T-helper 1 cell treated with Interleukin-12 subunit alpha and Interleukin-12 subunit beta and Interleukin-4 antibody, amounts not matched to agents 30 μg/mL and 1 μg/mL, for 36 hours (primary cell): ENCODE measurements around the gene MEF2B.
"Not testable (repeated sequence)": the region's sequence is repeated elsewhere in the genome, so short reads cannot be mapped to it uniquely, and the experiment has no call there.

ENCODE experiments used
- H3K27ac Mint-ChIP-seq: one replicate; pipeline ENCODE4 v1.8.0; 2021; ENCODE audit warnings: mild to moderate bottlenecking, mixed read lengths
- H3K27me3 Mint-ChIP-seq: one replicate; pipeline ENCODE4 v1.8.0; 2021; ENCODE audit warnings: low read depth, mixed read lengths
- H3K36me3 Mint-ChIP-seq: one replicate; pipeline ENCODE4 v1.8.0; 2021; ENCODE audit warnings: low read depth, mixed read lengths
- H3K4me1 Mint-ChIP-seq: one replicate; pipeline ENCODE4 v1.8.0; 2021; ENCODE audit warnings: low read depth, mixed read lengths
- H3K4me3 Mint-ChIP-seq: one replicate; pipeline ENCODE4 v1.8.0; 2021; ENCODE audit warnings: mild to moderate bottlenecking, moderate library complexity, mixed read lengths
- H3K9me3 Mint-ChIP-seq: one replicate; pipeline ENCODE4 v1.8.0; 2021; ENCODE audit warnings: mixed read lengths

The MEF2B gene

GRCh38 chr19:19179548-19180441 is 9.7 kb upstream of the MEF2B start:
- H3K4me1 Mint-ChIP-seq, result no peaks in the 10 kb centered on the region
- H3K27ac Mint-ChIP-seq, result no peak overlapping the region
- no peak overlapping the region for H3K4me3 Mint-ChIP-seq
- H3K9me3 Mint-ChIP-seq, result no peaks in the 10 kb centered on the region
- H3K36me3 Mint-ChIP-seq, result peaks cover 17% of the 10 kb centered on the region
- no peaks in the 10 kb centered on the region for H3K27me3 Mint-ChIP-seq

GRCh38 chr19:19176950-19177349 is 6.9 kb upstream of the MEF2B start:
- no peak overlapping the region for H3K27ac Mint-ChIP-seq
- H3K4me3 Mint-ChIP-seq, result no peak overlapping the region
- H3K36me3 Mint-ChIP-seq, result peaks cover 11% of the 10 kb centered on the region
- no peaks in the 10 kb centered on the region for H3K9me3 Mint-ChIP-seq
- H3K27me3 Mint-ChIP-seq, result no peaks in the 10 kb centered on the region
- H3K4me1 Mint-ChIP-seq, result no peaks in the 10 kb centered on the region

GRCh38 chr19:19173243-19173642 is 3.2 kb upstream of the MEF2B start:
- not testable (repeated sequence) for H3K27me3 Mint-ChIP-seq, H3K9me3 Mint-ChIP-seq, H3K27ac Mint-ChIP-seq, H3K4me3 Mint-ChIP-seq, H3K36me3 Mint-ChIP-seq
- peaks cover 12% of the 10 kb centered on the region for H3K4me1 Mint-ChIP-seq

- Mint-ChIP-seq H3K4me1 (peaks cover 12% of the 10 kb centered on the region), H3K36me3 (peaks cover 4% of the 10 kb centered on the region), H3K27me3 (no peaks in the 10 kb centered on the region), H3K9me3 (no peaks in the 10 kb centered on the region), H3K4me3 (no peak overlapping the region), H3K27ac (peak overlapping the region; percentile 45)
These were observed 1.9 kb upstream of the MEF2B start for GRCh38 chr19:19171821-19172532.

- no peak overlapping the region for H3K4me3 Mint-ChIP-seq
- no peaks in the 10 kb centered on the region for H3K9me3 Mint-ChIP-seq
- no peak overlapping the region for H3K27ac Mint-ChIP-seq
- peaks cover 4% of the 10 kb centered on the region for H3K36me3 Mint-ChIP-seq
- no peaks in the 10 kb centered on the region for H3K27me3 Mint-ChIP-seq
- H3K4me1 Mint-ChIP-seq, result peaks cover 12% of the 10 kb centered on the region
These were observed 1.0 kb upstream of the MEF2B start for GRCh38 chr19:19170873-19171672.

- Mint-ChIP-seq H3K4me3 (peak overlapping the region; percentile 40), H3K27ac (no peak overlapping the region), H3K36me3 (peaks cover 4% of the 10 kb centered on the region), H3K27me3 (no peaks in the 10 kb centered on the region), H3K4me1 (peaks cover 12% of the 10 kb centered on the region), H3K9me3 (no peaks in the 10 kb centered on the region)
These were observed 619 bp downstream of the MEF2B start for GRCh38 chr19:19169236-19170052.

- Mint-ChIP-seq H3K4me1 (peaks cover 12% of the 10 kb centered on the region), H3K27ac (no peak overlapping the region), H3K4me3 (no peak overlapping the region), H3K9me3 (no peaks in the 10 kb centered on the region), H3K36me3 (peaks cover 4% of the 10 kb centered on the region), H3K27me3 (no peaks in the 10 kb centered on the region)
These were observed 2.5 kb downstream of the MEF2B start for GRCh38 chr19:19167612-19168011.

- Mint-ChIP-seq H3K9me3 (no peaks in the 10 kb centered on the region), H3K4me3 (no peak overlapping the region), H3K36me3 (peaks cover 4% of the 10 kb centered on the region), H3K4me1 (peaks cover 9% of the 10 kb centered on the region), H3K27me3 (no peaks in the 10 kb centered on the region), H3K27ac (peak overlapping the region; percentile 59)
These were observed 4.7 kb downstream of the MEF2B start for GRCh38 chr19:19165396-19165795.

GRCh38 chr19:19162495-19162894 is 7.6 kb downstream of the MEF2B start:
- no peaks in the 10 kb centered on the region for H3K9me3 Mint-ChIP-seq
- H3K27me3 Mint-ChIP-seq, result no peaks in the 10 kb centered on the region
- H3K4me3 Mint-ChIP-seq, result no peak overlapping the region
- no peak overlapping the region for H3K27ac Mint-ChIP-seq
- H3K36me3 Mint-ChIP-seq, result no peaks in the 10 kb centered on the region
- H3K4me1 Mint-ChIP-seq, result peaks cover 2% of the 10 kb centered on the region

- Mint-ChIP-seq H3K27ac (no peak overlapping the region), H3K4me1 (peaks cover 2% of the 10 kb centered on the region), H3K36me3 (peaks cover 7% of the 10 kb centered on the region), H3K9me3 (no peaks in the 10 kb centered on the region), H3K27me3 (no peaks in the 10 kb centered on the region), H3K4me3 (no peak overlapping the region)
These were observed 9.5 kb downstream of the MEF2B start for GRCh38 chr19:19160461-19161035.

- Mint-ChIP-seq H3K9me3 (no peaks in the 10 kb centered on the region), H3K36me3 (peaks cover 8% of the 10 kb centered on the region), H3K4me1 (peaks cover 2% of the 10 kb centered on the region), H3K27me3 (no peaks in the 10 kb centered on the region), H3K4me3 (no peak overlapping the region), H3K27ac (no peak overlapping the region)
These were observed 10.5 kb downstream of the MEF2B start for GRCh38 chr19:19159534-19159933.

- Mint-ChIP-seq H3K36me3 (peaks cover 8% of the 10 kb centered on the region), H3K27ac (no peak overlapping the region), H3K27me3 (no peaks in the 10 kb centered on the region), H3K4me1 (peaks cover 2% of the 10 kb centered on the region), H3K9me3 (no peaks in the 10 kb centered on the region), H3K4me3 (no peak overlapping the region)
These were observed 12.3 kb downstream of the MEF2B start for GRCh38 chr19:19157808-19158207.

GRCh38 chr19:19155495-19156219 is 14.4 kb downstream of the MEF2B start:
- Mint-ChIP-seq H3K9me3 (no peaks in the 10 kb centered on the region), H3K4me1 (no peaks in the 10 kb centered on the region), H3K27me3 (no peaks in the 10 kb centered on the region), H3K4me3 (no peak overlapping the region), H3K27ac (no peak overlapping the region), H3K36me3 (peaks cover 8% of the 10 kb centered on the region)
